Ovary (tissue), 9 donors: ENCODE data around the gene SOX12. TPM values are rescaled to one million over a fixed set of nuclear protein-coding genes. Genes with fewer than 3 reads are reported as not detected.

Experiments used
- DNase-seq, 5 donors: peaks; one replicate each; pipeline ENCODE4 v3.0.0-alpha.2; 2019 to 2020
- H3K27ac ChIP-seq, 2 donors: fragments of 200-600 bp; one replicate each; pipeline versions ENCODE4 v1.5.1 to v1.8.0; 2019 to 2022
- H3K27me3 ChIP-seq: fragments of 200-600 bp; one replicate; pipeline ENCODE4 v1.8.0; 2022
- H3K36me3 ChIP-seq: fragments of 200-600 bp; sonication (generic); one replicate; pipeline ENCODE4 v1.5.1; 2019
- H3K4me1 ChIP-seq: one replicate; pipeline ENCODE4 v1.8.1; 2013; ENCODE audit warnings: mild to moderate bottlenecking, moderate library complexity; ENCODE audit not compliant: insufficient read depth
- H3K4me3 ChIP-seq: fragments of 200-600 bp; sonication (generic); one replicate; pipeline ENCODE4 v1.5.1; 2017
- H3K9me3 ChIP-seq, 2 donors: fragments of 200-600 bp in 1 of 2; sonication (generic) in 1 of 2; one replicate each; pipeline versions ENCODE4 v1.5.1 to v1.8.1; 2013 to 2019; ENCODE audit warnings: mild to moderate bottlenecking in 1 of 2, moderate library complexity in 1 of 2
- CTCF ChIP-seq, 3 donors: fragments of 450-650 bp in 2 of 3; fragments of 200-600 bp in 1 of 3; IDR thresholded peaks; one replicate each; pipeline versions ENCODE4 v1.5.1 to v1.8.0; 2016 to 2022; ENCODE audit warnings: antibody characterized with exemption in 3 of 3, mild to moderate bottlenecking in 1 of 3
- EP300 ChIP-seq: sonication (generic); formaldehyde crosslinking; IDR thresholded peaks from one replicate; pipeline ENCODE4 v1.6.1; 2017; ENCODE audit warnings: antibody characterized with exemption
- POLR2A ChIP-seq: fragments of 450-650 bp; IDR thresholded peaks from one replicate; pipeline ENCODE4 v1.6.1; 2017; ENCODE audit warnings: antibody characterized with exemption, mild to moderate bottlenecking, moderate library complexity
- WGBS, 3 donors: extraction: QIAGEN DNeasy Blood & Tissue Kit in 1 of 3; methylation state at CpG; one replicate each; pipeline versions ENCODE4 v1.1.5 to v1.1.7; 2013 to 2017; 5-methylcytosine and 5-hydroxymethylcytosine counted together
- intact Hi-C, 4 donors: fragments of 100-400 bp; cut with DNase I; formaldehyde crosslinking; loops; one replicate each; pipeline versions ENCODE4 v1.11.0 to v1.15.1; 2022 to 2023
- polyA plus RNA-seq, 2 donors: library from polyadenylated mRNA; stranded (reverse); fragments of 200-250 nt in 1 of 2; fragments of 350-450 nt in 1 of 2; fragmentation: Illumina TruSeq in 1 of 2; extraction: RNeasy Lipid Tissue Mini Kit (QIAGEN cat#74804) in 1 of 2; gene quantifications; one replicate each; pipeline ENCODE4 v1.2.3, GENCODE V29; 2013 to 2014
- total RNA-seq, 7 donors: library from RNA; depleted of rRNA in 2 of 7; stranded (reverse); fragments of >200 nt in 2 of 7; fragmentation: NEBNext Ultra II Directional in 3 of 7; extraction: Animal tissue kit (Norgen Biotek cat#: 25700) in 3 of 7; gene quantifications; one replicate each; pipeline versions ENCODE4 v1.1.0 to v1.2.4, GENCODE V29; 2016 to 2023
- donor health status: DM: no; HTN: no; CAD: no; lungs with moderate emphysema.
- donor health status: DM: no; HTN: no; CAD: no.
- donor health status: Bipolar disorder and iron deficiency.
- donor health status: DM: yes; HTN: yes; CAD: no.
- donor health status: DM: no; HTN: no; CAD: no.
- donor health status: DM: yes; HTN: yes; CAD: no.

The SOX12 gene
- total and polyA plus RNA-seq, 9 donors, result 4.1 to 34.1 (median 21.3) TPM

- Histone ChIP-seq H3K4me1 (no peaks in the 10 kb centered on the region), H3K36me3 (no peaks in the 10 kb centered on the region), H3K9me3 (no peaks in the 10 kb centered on the region), H3K4me3 (no peak overlapping the region), H3K27me3 (no peaks in the 10 kb centered on the region), H3K27ac (no peak overlapping the region)
- DNase-seq, result no peak
- TF ChIP-seq EP300 (no peak), CTCF (IDR thresholded peaks at IDR 0.05) (no peak), POLR2A (no peak)
- 67 to 73% (median 69%) methylated on average over 7 of the region's 7 CpGs for WGBS, 3 donors
- intact Hi-C loops, result loop anchor here in 1 of 4 donors (10.0 kb wide), 1 partner anchor 369 kb away; no protein-coding TSS in a partner anchor
Observed at GRCh38 chr20:366041-366718, 40.8 kb downstream of the SOX12 start.

- no peak for TF ChIP-seq EP300
- no peak for TF ChIP-seq CTCF (IDR thresholded peaks at IDR 0.05)
- no peak for TF ChIP-seq POLR2A
- Histone ChIP-seq H3K4me1 (no peaks in the 10 kb centered on the region), H3K4me3 (no peak overlapping the region), H3K9me3 (no peaks in the 10 kb centered on the region), H3K27ac (no peak overlapping the region), H3K36me3 (no peaks in the 10 kb centered on the region), H3K27me3 (no peaks in the 10 kb centered on the region)
- intact Hi-C loops, result loop anchor here in 1 of 4 donors (10.0 kb wide), 1 partner anchor 368 kb away; no protein-coding TSS in a partner anchor
- no peak for DNase-seq
- 68 to 81% (median 78%) methylated on average over 12 to 13 of the region's 13 CpGs for WGBS, 3 donors
Observed at GRCh38 chr20:366719-367485, 41.5 kb downstream of the SOX12 start.

- Histone ChIP-seq H3K27ac (no peak overlapping the region), H3K9me3 (no peaks in the 10 kb centered on the region), H3K27me3 (no peaks in the 10 kb centered on the region), H3K4me3 (no peak overlapping the region), H3K36me3 (no peaks in the 10 kb centered on the region), H3K4me1 (no peaks in the 10 kb centered on the region)
- intact Hi-C loops, result loop anchor here in 1 of 4 donors (10.0 kb wide), 1 partner anchor 367 kb away; no protein-coding TSS in a partner anchor
- no peak for DNase-seq
- no peak for TF ChIP-seq EP300
- no peak for TF ChIP-seq CTCF (IDR thresholded peaks at IDR 0.05)
- TF ChIP-seq POLR2A, result no peak
- WGBS, 3 donors, result 58 to 85% (median 70%) methylated on average over 8 of the region's 8 CpGs
Observed at GRCh38 chr20:367486-367887, 42.1 kb downstream of the SOX12 start.

DNA sequence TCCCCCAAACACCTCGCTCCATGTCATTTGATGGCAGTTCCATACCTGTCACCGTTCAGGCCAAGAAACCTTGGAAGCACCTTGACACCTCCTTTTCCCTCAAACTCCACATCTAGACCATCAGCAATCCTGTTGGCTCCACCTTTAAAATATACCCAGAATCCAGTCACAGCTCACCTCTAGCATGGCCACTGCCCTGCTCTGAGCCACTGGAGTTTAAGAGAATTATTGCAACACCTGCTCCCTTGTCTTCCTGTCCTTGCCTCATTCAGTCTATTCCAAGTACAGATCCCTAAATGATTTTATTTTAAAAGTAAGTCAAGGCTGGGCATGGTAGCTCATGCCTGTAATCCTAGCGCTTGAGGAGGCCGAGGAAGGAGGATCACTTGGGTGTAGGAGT lies 43.6 kb downstream of the SOX12 start:
- Histone ChIP-seq H3K9me3 (no peaks in the 10 kb centered on the region), H3K4me3 (no peak overlapping the region), H3K4me1 (no peaks in the 10 kb centered on the region), H3K27me3 (no peaks in the 10 kb centered on the region), H3K36me3 (no peaks in the 10 kb centered on the region), H3K27ac (no peak overlapping the region)
- 83 to 92% (median 84%) methylated on average over 4 of the region's 4 CpGs for WGBS, 3 donors
- no peak for TF ChIP-seq POLR2A
- TF ChIP-seq EP300, result no peak
- no peak for TF ChIP-seq CTCF (IDR thresholded peaks at IDR 0.05)
- no peak for DNase-seq
- intact Hi-C loops, result loop anchor here in 1 of 4 donors (10.0 kb wide), 1 partner anchor 366 kb away; no protein-coding TSS in a partner anchor
